ENCODE data around the gene RRAD.
A peak's percentile ranks its signal among the peaks of the same experiment; 100 is the strongest.

Gene RRAD

GRCh38 chr16:66891797-66892196 is 33.5 kb downstream of the RRAD start:
- Mint-ChIP-seq H3K27ac (no peak overlapping the region), H3K4me1 (peaks cover 46% of the 10 kb centered on the region), H3K4me3 (no peak overlapping the region), H3K27me3 (no peaks in the 10 kb centered on the region), H3K9me3 (no peaks in the 10 kb centered on the region)
- no peak for ATAC-seq
- DNase-seq: no peak

- no peak for DNase-seq
- no peaks in the 10 kb centered on the region for H3K27me3 Mint-ChIP-seq
- H3K9me3 Mint-ChIP-seq: no peaks in the 10 kb centered on the region
- ATAC-seq: no peak
- peaks cover 50% of the 10 kb centered on the region for H3K4me1 Mint-ChIP-seq
- H3K4me3 Mint-ChIP-seq: no peak overlapping the region
- H3K27ac Mint-ChIP-seq: no peak overlapping the region
Observed at GRCh38 chr16:66891360-66891759, 34.0 kb downstream of the RRAD start.

DNA sequence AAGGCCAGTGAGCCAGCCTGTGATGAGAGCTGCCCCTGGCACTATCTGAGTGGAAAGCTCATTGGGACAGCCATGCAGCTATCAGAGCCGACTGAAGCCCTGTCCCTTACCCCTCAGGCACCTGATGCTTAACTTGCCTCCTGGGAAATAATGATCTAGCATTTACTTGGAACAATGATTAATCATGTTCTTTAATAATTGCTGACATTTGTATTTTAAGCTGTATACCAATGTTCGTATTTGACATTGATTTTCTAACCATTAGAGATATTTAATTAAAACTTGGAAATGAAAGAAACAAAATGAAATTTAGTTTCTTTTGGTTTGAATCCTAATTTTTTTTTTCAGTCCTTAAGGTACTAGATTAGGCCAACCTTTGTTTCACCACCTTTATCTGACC is 34.5 kb downstream of the RRAD start:
- no peak overlapping the region for H3K27ac Mint-ChIP-seq
- no peaks in the 10 kb centered on the region for H3K27me3 Mint-ChIP-seq
- DNase-seq (no peak), ATAC-seq (no peak)
- no peak overlapping the region for H3K4me3 Mint-ChIP-seq
- peaks cover 48% of the 10 kb centered on the region for H3K4me1 Mint-ChIP-seq
- H3K9me3 Mint-ChIP-seq: no peaks in the 10 kb centered on the region

GRCh38 chr16:66889622-66890021 is 35.7 kb downstream of the RRAD start:
- no peaks in the 10 kb centered on the region for H3K9me3 Mint-ChIP-seq

DNA sequence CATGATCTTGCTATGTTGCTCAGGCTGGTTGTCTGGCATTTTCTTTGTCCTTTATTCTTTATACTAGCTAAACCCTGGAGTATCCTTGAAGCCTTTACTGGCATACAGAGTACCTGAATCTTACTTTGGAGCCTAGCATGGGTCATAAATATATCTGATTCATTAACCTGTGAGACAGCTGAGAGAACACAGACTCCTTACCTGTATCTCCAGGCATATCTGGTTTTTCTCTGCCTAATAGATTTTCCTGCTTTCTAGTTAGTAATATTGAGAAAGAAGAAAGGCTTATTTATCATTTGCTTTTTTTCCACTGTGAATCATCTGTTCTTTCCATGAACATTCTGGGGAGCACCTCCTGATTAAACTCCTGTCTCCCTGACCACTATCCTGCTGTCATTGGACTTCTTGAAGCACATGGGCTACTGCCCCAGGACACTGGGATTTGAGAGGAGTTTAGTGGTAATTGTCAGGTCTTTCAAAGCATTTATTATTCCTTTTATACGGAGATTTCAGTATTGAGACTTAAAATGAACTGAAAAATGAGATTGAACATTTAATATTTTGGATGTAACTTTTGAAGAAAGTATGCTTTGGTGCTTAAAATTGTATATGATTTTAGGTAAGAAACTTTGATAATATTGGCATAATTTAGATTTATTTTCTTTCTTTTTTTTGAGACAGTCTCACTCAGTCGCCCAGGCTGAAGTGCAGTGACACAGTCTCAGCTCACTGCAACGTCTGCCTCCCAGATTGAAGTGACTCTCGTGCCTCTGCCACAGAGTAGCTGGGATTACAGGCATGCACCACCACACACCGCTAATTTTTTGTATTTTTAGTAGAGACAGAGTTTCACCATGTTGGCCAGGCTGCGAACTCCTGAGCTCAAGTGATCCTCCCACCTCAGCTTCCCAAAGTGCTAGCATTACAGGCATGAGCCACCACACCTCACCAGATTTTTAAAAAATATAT is 36.4 kb downstream of the RRAD start:
- ATAC-seq: no peak
- Mint-ChIP-seq H3K4me1 (peaks cover 52% of the 10 kb centered on the region), H3K9me3 (no peaks in the 10 kb centered on the region), H3K4me3 (no peak overlapping the region), H3K27ac (peak overlapping the region; percentile 59 to 79), H3K27me3 (no peaks in the 10 kb centered on the region)
- DNase-seq: no peak

More at GRCh38 chr16:66889622-66890021, 35.7 kb downstream of the RRAD start:
- no peak for ATAC-seq
- Mint-ChIP-seq H3K27me3 (no peaks in the 10 kb centered on the region), H3K4me1 (peaks cover 48% of the 10 kb centered on the region), H3K4me3 (no peak overlapping the region), H3K27ac (peak overlapping the region; percentile 55 to 59)
- no peak for DNase-seq

DNA sequence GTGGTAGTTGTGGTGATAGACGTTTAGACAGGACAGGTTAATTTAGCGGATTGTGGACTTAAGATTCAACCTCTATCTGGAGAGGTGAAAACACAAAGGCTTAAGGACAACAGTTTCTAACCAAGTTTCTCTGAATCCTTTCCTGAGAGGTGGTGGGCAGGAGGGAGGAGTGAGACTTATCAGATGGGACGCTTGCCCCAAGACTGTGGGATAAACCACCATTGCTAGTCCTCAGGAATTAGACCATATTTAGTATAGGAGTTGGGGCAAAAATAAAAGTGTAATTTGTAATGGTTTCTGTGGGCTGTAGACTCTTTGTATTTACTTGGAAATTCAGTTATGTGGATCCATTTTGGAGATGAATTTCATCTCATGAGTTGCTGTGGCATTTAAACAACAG is 38.4 kb downstream of the RRAD start:
- H3K27ac Mint-ChIP-seq: no peak overlapping the region
- no peak for DNase-seq
- no peaks in the 10 kb centered on the region for H3K27me3 Mint-ChIP-seq
- ATAC-seq: no peak
- no peaks in the 10 kb centered on the region for H3K9me3 Mint-ChIP-seq
- peaks cover 52% of the 10 kb centered on the region for H3K4me1 Mint-ChIP-seq
- no peak overlapping the region for H3K4me3 Mint-ChIP-seq

DNA sequence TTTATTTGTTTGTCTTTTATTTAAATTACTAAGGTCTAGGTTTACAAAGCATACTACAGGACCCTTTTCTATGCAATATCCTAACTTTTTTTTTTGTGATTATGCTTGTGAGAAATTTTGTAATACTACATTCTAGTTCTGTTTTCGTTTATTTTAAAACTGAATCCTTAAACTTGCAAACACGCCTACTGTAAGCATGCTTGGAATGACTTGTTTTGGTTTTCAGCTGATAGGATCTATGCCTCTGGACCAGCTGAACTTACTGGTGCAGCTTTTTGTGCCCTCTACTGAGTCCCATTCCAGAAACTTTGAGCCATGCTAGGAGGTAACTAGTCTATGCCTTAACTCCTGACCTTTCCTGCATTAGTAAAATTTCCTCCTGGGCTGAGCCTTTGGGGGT is 39.0 kb downstream of the RRAD start:
- Mint-ChIP-seq H3K27ac (no peak overlapping the region), H3K27me3 (no peaks in the 10 kb centered on the region), H3K4me1 (peaks cover 56% of the 10 kb centered on the region), H3K4me3 (no peak overlapping the region), H3K9me3 (no peaks in the 10 kb centered on the region)
- no peak for DNase-seq
- no peak for ATAC-seq

GRCh38 chr16:66885491-66885890 is 39.8 kb downstream of the RRAD start:
- ATAC-seq: no peak
- H3K9me3 Mint-ChIP-seq: no peaks in the 10 kb centered on the region
- peaks cover 56% of the 10 kb centered on the region for H3K4me1 Mint-ChIP-seq
- H3K4me3 Mint-ChIP-seq: no peak overlapping the region
- no peaks in the 10 kb centered on the region for H3K27me3 Mint-ChIP-seq
- H3K27ac Mint-ChIP-seq: no peak overlapping the region
- DNase-seq: no peak

GRCh38 chr16:66882702-66883101 is 42.6 kb downstream of the RRAD start:
- Mint-ChIP-seq H3K4me3 (peak overlapping the region in 1 of 2 donors; percentile 4), H3K4me1 (peaks cover 70% of the 10 kb centered on the region), H3K27me3 (no peaks in the 10 kb centered on the region), H3K27ac (no peak overlapping the region), H3K9me3 (no peaks in the 10 kb centered on the region)
- no peak for DNase-seq
- ATAC-seq: no peak

DNA sequence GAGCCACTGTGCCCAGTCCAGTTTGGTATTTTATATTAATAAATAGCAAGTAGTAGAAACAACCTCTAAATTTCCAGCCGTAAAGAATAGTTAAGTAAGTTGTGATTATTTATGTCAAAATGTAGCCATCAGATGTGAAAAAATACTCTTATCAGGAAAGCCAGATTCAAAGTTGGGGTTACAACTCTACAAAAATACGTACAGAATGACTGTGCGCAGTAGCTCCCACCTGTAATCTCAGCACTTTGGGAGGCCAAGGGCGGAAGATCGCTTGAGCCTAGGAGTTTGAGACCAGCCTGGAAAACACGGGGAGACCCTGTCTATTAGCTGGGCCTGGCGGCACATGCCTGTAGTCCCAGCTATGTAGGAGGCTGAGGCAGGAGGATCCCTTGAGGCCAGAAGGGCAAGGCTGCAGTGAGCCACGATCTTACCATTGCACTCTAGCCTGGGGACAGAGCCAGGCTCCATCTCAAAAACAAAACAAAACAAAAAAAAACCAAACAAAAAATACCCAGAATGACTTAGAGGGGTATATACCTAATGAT is 43.3 kb downstream of the RRAD start:
- Mint-ChIP-seq H3K4me1 (peaks cover 65% of the 10 kb centered on the region), H3K27ac (no peak overlapping the region), H3K27me3 (no peaks in the 10 kb centered on the region), H3K9me3 (no peaks in the 10 kb centered on the region), H3K4me3 (peak overlapping the region; percentile 43 to 93)
- no peak for DNase-seq
- no peak for ATAC-seq

GRCh38 chr16:66881560-66881959 is 43.8 kb downstream of the RRAD start:
- peaks cover 61% of the 10 kb centered on the region for H3K4me1 Mint-ChIP-seq
- no peak for ATAC-seq
- no peaks in the 10 kb centered on the region for H3K9me3 Mint-ChIP-seq
- H3K4me3 Mint-ChIP-seq: peak overlapping the region; percentile 93 to 98
- H3K27me3 Mint-ChIP-seq: no peaks in the 10 kb centered on the region
- no peak for DNase-seq
- H3K27ac Mint-ChIP-seq: no peak overlapping the region

DNA sequence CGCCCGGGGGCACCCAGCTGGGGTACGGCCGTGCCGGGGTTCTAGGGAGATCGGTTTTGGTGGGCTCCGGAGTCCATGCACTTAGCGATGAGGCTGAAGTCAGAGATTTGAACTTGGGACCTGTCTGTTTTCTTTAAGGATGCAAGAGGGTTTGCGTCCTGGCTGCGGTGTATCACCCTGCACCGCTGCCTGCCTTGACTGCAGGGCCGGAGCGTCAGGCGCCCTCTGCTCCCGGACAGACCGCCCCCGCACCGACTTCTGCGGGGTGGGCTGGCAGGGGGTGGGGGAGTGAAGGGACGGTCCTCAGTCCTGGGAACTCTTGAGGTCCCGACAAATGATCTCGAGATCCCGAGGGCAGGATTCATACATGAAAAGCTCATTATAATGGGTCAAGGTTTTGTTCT is 44.3 kb downstream of the RRAD start:
- Mint-ChIP-seq H3K4me3 (peak overlapping the region; percentile 93 to 98), H3K27ac (no peak overlapping the region), H3K27me3 (no peaks in the 10 kb centered on the region), H3K4me1 (peaks cover 64% of the 10 kb centered on the region), H3K9me3 (peaks cover 4 to 5% of the 10 kb centered on the region in 2 donors)
- ATAC-seq: peak; percentile 9
- DNase-seq: peak in 1 of 2 donors; percentile 52

- peak within 1 kb of the TSS; percentile 97 to 99 for H3K27ac Mint-ChIP-seq
- no peaks in the 10 kb centered on the region for H3K27me3 Mint-ChIP-seq
- peak; percentile 90 to 94 for DNase-seq
- peaks cover 66% of the 10 kb centered on the region for H3K4me1 Mint-ChIP-seq
- peaks cover 5 to 7% of the 10 kb centered on the region in 2 donors for H3K9me3 Mint-ChIP-seq
- ATAC-seq: peak; percentile 94
- peak within 1 kb of the TSS; percentile 93 to 98 for H3K4me3 Mint-ChIP-seq
Observed at GRCh38 chr16:66880288-66881013, 44.9 kb downstream of the RRAD start, which contains the start of gene PDP2. Gene PDP2 (plus strand): TSS chr16:66880515. CDS start chr16:66884285, 3,770 bp downstream.

DNA sequence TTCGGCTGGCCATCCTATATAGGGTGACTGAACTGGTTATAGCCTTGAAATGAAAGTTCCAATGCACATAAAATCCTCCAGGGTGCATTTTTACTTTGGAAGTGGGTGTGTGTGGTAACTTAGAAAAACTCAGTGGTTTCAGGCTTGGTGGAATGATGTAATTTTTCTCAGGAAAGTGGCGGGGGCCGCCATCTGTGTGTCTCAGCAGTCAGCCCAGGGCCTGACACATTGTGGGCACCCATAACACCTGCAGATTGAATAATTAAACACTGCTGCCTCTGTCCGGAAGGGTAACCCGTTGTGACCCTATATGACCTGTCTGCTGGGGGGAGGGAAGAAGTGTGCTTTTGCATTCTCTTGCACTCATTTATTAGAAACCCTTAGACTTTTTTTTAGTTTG is 47.3 kb downstream of the RRAD start:
- Mint-ChIP-seq H3K4me3 (peak overlapping the region; percentile 39 to 64), H3K27me3 (no peaks in the 10 kb centered on the region), H3K4me1 (peaks cover 75% of the 10 kb centered on the region), H3K9me3 (peaks cover 5 to 7% of the 10 kb centered on the region in 2 donors), H3K27ac (peak overlapping the region; percentile 5 to 75)
- DNase-seq (peak; percentile 40 to 76), ATAC-seq (peak; percentile 60)

DNA sequence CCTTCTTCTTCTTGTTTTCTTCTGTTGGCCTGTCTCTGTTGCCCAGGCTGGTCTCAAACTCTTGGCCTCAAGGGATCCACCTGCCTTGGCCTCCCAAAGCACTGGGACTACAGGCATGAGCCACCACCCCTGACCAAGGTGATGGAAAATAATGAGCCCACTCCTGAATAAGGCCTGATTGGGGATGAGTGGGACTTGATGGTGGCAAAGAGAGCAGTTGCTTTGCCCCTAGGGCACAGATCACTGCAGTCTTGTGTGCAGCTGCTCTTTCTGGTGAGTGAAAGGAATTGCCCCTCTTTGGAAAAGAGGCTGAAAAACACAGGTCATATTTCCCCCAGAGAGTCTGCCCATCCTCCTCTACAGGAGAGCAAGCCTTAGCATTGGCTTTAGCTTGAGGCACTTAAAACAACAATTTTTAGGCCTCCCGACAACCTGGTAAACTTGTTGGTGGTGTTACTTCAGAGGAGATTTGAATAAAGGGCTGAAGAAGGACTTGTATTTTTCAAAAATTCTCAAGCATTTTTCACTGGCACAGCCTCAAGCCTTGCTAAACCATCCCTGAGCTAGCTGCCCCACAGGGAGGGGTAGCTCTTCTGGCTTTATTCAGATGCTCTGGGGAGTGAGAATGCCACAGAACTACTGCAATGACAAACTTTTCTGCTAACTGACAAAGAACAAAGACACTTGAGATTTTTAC is 51.1 kb downstream of the RRAD start:
- Mint-ChIP-seq H3K4me3 (peak overlapping the region; percentile 75 to 76), H3K27me3 (peaks cover 11% of the 10 kb centered on the region), H3K27ac (peak overlapping the region; percentile 87 to 91), H3K9me3 (peaks cover 5 to 7% of the 10 kb centered on the region in 2 donors), H3K4me1 (peaks cover 71% of the 10 kb centered on the region)
- ATAC-seq (peak; percentile 33), DNase-seq (peak; percentile 35 to 37)
